Breast epithelium (tissue), 3 donors: ENCODE measurements around the gene ATG7.

Experiments used
- CTCF ChIP-seq, 3 donors: fragments of 450-650 bp; IDR thresholded peaks; one replicate each; pipeline ENCODE4 v1.5.1; 2016 to 2017; ENCODE audit warnings: antibody characterized with exemption in 3 of 3, mild to moderate bottlenecking in 3 of 3, moderate library complexity in 3 of 3
- POLR2AphosphoS5 ChIP-seq, 3 donors: sonication (generic); formaldehyde crosslinking; IDR thresholded peaks; one replicate each; pipeline ENCODE4 v1.6.1; 2017; ENCODE audit warnings: antibody characterized with exemption in 3 of 3

GRCh38 chr3:11385891-11386290, 113.7 kb downstream of the ATG7 start:
- TF ChIP-seq POLR2AphosphoS5 (IDR thresholded peaks at IDR 0.05) (no peak), CTCF (IDR thresholded peaks at IDR 0.05) (no peak)
